HS-5 (cell line): ENCODE data around the gene MCFD2.

Source experiments
- DNase-seq: peaks from one replicate; pipeline ENCODE4 v3.0.0-alpha.2; 2012; ENCODE audit warnings: low read depth

Gene MCFD2

GRCh38 chr2:46915281-46915810, at the start of gene MCFD2:
Gene MCFD2 (minus strand): TSS chr2:46915806. CDS start chr2:46909171, 6,635 bp downstream.
- DNase-seq = no peak

- DNase-seq = no peak
Observed at GRCh38 chr2:46964835-46965560, 49.4 kb upstream of the MCFD2 start.

- no peak for DNase-seq
Observed at GRCh38 chr2:46963941-46964673, 48.5 kb upstream of the MCFD2 start.

GRCh38 chr2:46963210-46963609, 47.6 kb upstream of the MCFD2 start:
- no peak for DNase-seq

GRCh38 chr2:46962751-46963150, 47.1 kb upstream of the MCFD2 start:
- DNase-seq = no peak

GRCh38 chr2:46960618-46961017, 45.0 kb upstream of the MCFD2 start:
- no peak for DNase-seq

GRCh38 chr2:46958431-46959017, 42.9 kb upstream of the MCFD2 start:
- DNase-seq = no peak

- no peak for DNase-seq
Observed at GRCh38 chr2:46956981-46957531, 41.5 kb upstream of the MCFD2 start.

- no peak for DNase-seq
Observed at GRCh38 chr2:46955764-46956163, 40.2 kb upstream of the MCFD2 start.

- DNase-seq = peak; percentile 84
Observed at GRCh38 chr2:46954951-46955571, 39.5 kb upstream of the MCFD2 start.

- no peak for DNase-seq
Observed at GRCh38 chr2:46952171-46952570, 36.6 kb upstream of the MCFD2 start.

- DNase-seq = no peak
Observed at GRCh38 chr2:46951290-46952064, 35.9 kb upstream of the MCFD2 start.

- DNase-seq = no peak
Observed at GRCh38 chr2:46950314-46950713, 34.7 kb upstream of the MCFD2 start.

GRCh38 chr2:46947841-46948240, 32.2 kb upstream of the MCFD2 start:
- DNase-seq = no peak

GRCh38 chr2:46945671-46946070, 30.1 kb upstream of the MCFD2 start:
- DNase-seq = no peak

GRCh38 chr2:46943881-46944798, 28.5 kb upstream of the MCFD2 start:
- DNase-seq = no peak

GRCh38 chr2:46942891-46943626, 27.5 kb upstream of the MCFD2 start:
- no peak for DNase-seq

- DNase-seq = no peak
Observed at GRCh38 chr2:46942143-46942526, 26.5 kb upstream of the MCFD2 start.

GRCh38 chr2:46939626-46940359, 24.2 kb upstream of the MCFD2 start:
- no peak for DNase-seq
